HG02571 (cell line): ENCODE measurements around the gene ZNF71.
"Not testable (repeated sequence)": the region's sequence is repeated elsewhere in the genome, so short reads cannot be mapped to it uniquely, and the experiment has no call there.

Experiments
- ATAC-seq: cut with Tn5 transposase; IDR thresholded peaks from one replicate; pipeline ENCODE4 v1.9.1; 2021; ENCODE audit warnings: mild to moderate bottlenecking, moderate library complexity; ENCODE audit not compliant: unreplicated experiment

Gene ZNF71

GRCh38 chr19:56619121-56619520 is 24.0 kb downstream of the ZNF71 start:
- no peak for ATAC-seq

- no peak for ATAC-seq
Observed at GRCh38 chr19:56622374-56622773, 27.3 kb downstream of the ZNF71 start.

- no peak for ATAC-seq
Observed at GRCh38 chr19:56623006-56623405, 27.9 kb downstream of the ZNF71 start.

GRCh38 chr19:56625708-56626107 is 30.6 kb downstream of the ZNF71 start:
- ATAC-seq, result no peak

GRCh38 chr19:56633021-56633420 is 37.9 kb downstream of the ZNF71 start:
- no peak for ATAC-seq

GRCh38 chr19:56637976-56638555 is 43.0 kb downstream of the ZNF71 start:
- ATAC-seq, result no peak

- ATAC-seq, result no peak
Observed at GRCh38 chr19:56639217-56639616, 44.1 kb downstream of the ZNF71 start.

- no peak for ATAC-seq
Observed at GRCh38 chr19:56642711-56643459, 47.8 kb downstream of the ZNF71 start, which contains the start of gene SMIM17. SMIM17 (plus strand) TSS chr19:56643159; CDS start chr19:56645668, 2,509 bp downstream.

- no peak for ATAC-seq
Observed at GRCh38 chr19:56643460-56643955, 48.4 kb downstream of the ZNF71 start.

GRCh38 chr19:56654151-56654550 is 59.0 kb downstream of the ZNF71 start:
- ATAC-seq, result no peak

GRCh38 chr19:56660381-56661107 is 65.4 kb downstream of the ZNF71 start:
- no peak for ATAC-seq

GRCh38 chr19:56661248-56661647 is 66.1 kb downstream of the ZNF71 start:
- no peak for ATAC-seq

GRCh38 chr19:56663931-56664500 is 68.9 kb downstream of the ZNF71 start:
- ATAC-seq, result no peak

GRCh38 chr19:56664511-56664910 is 69.4 kb downstream of the ZNF71 start:
- ATAC-seq, result no peak

GRCh38 chr19:56667311-56667870 is 72.3 kb downstream of the ZNF71 start:
- ATAC-seq, result no peak

GRCh38 chr19:56668676-56669075 is 73.6 kb downstream of the ZNF71 start:
- no peak for ATAC-seq

- ATAC-seq, result no peak
Observed at GRCh38 chr19:56670401-56670960, 75.4 kb downstream of the ZNF71 start.

- ATAC-seq, result no peak
Observed at GRCh38 chr19:56670961-56671612, 76.0 kb downstream of the ZNF71 start.

- ATAC-seq, result no peak
Observed at GRCh38 chr19:56671613-56671994, 76.5 kb downstream of the ZNF71 start, which contains the start of gene ZNF835. ZNF835 (minus strand) TSS chr19:56671757; CDS start chr19:56665198, 6,559 bp downstream.

- ATAC-seq, result not testable (repeated sequence)
Observed at GRCh38 chr19:56672610-56673009, 77.5 kb downstream of the ZNF71 start.
